Stimulated activated CD8-positive, alpha-beta memory T cell treated with anti-CD3 and anti-CD28 coated beads, Interleukin-15, amount 100 ng/mL, for 1 hour (primary cell): Measurements from ENCODE around the gene TEX2.
"Not testable (repeated sequence)": the region's sequence is repeated elsewhere in the genome, so short reads cannot be mapped to it uniquely, and the experiment has no call there.

ENCODE experiments used
- DNase-seq: peaks from one replicate; pipeline ENCODE4 v3.0.0-alpha.2; 2020; ENCODE audit warnings: low read depth

Gene TEX2

DNA sequence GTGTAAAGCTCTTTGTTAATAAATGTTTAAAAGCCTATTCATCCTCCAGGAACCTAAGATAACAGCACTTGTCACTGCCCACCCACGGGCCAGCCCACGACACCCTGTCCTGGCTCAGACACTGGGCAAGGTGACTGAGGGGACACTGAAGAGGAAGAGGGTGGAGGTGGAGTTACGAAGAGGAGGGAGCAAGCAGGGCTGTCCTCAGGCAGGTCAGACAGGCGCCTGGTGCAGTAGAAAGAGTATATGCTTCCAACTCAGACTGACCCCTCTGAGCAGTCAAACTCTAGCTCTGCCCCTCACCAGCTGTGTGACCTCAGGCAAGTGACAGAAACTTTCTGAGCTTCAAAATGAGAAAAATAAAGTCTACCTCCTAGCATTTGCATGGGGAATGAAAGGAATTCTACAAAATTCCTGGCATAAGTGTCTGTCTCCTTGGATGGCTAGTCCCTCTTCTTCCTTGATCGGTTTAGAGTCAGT is 22.8 kb downstream of the TEX2 start:
- DNase-seq, result no peak

DNA sequence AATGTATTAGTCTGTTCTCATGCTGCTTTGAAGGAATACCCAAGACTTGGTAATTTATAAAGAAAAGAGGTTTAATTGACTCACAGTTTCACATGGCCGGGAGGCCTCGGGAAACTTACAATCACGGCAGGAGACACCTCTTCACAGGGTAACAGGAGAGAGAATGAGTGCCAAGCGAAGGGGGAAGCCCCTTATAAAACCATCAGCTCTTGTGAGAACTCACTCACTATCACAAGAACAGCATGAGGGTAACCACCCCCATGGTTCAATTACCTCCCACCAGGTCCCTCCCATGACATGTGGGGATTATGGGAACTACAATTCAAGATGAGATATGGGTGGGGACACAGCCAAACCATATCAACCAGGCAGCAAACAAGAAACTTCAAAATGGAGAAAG is 24.6 kb downstream of the TEX2 start:
- not testable (repeated sequence) for DNase-seq

DNA sequence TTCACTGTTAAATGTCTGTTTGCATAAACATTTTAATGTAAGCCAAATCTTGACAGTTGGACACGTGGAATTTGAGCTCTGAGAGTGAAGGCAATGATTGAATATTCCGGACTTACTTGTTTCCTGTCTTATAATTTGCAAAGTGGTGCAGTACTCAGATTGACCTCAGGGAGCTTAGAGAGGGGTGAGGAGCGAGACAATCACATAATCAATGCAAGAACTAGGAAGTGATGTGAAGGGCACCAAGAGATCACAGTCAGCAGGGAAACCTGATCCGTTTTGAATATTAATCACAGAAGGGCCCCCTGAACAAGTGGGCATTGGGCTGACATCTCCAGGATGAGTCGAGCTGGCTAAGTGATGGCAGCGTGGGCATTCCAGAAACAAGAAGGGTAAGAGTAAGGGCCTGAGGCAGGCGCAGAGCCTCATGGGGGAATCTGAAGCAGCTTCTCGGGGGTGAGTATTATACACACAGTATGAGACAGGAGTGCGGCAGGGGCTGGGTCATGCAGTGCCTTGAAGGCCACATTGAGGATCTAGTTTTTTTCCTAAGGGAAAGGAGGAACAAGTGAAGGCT is 26.1 kb downstream of the TEX2 start:
- no peak for DNase-seq

DNA sequence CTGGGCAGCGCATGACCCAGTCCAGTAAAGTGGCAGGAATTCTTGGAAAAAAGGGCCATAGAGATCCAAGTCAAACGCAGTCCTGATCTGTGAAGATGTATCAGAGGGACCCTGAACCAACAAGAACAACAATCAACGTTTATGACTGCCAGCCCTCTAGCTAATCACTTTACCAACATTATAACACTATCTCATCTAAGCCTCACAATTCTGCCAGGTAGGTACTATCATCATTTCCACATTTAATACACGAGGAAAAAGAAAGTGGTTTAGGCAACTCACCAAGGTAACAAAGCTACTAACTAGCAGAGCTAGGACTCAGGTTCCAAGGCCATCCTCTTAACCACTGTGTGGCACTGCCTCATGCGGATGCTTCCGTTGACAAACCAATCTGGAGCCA is 28.1 kb downstream of the TEX2 start:
- DNase-seq, result no peak

DNA sequence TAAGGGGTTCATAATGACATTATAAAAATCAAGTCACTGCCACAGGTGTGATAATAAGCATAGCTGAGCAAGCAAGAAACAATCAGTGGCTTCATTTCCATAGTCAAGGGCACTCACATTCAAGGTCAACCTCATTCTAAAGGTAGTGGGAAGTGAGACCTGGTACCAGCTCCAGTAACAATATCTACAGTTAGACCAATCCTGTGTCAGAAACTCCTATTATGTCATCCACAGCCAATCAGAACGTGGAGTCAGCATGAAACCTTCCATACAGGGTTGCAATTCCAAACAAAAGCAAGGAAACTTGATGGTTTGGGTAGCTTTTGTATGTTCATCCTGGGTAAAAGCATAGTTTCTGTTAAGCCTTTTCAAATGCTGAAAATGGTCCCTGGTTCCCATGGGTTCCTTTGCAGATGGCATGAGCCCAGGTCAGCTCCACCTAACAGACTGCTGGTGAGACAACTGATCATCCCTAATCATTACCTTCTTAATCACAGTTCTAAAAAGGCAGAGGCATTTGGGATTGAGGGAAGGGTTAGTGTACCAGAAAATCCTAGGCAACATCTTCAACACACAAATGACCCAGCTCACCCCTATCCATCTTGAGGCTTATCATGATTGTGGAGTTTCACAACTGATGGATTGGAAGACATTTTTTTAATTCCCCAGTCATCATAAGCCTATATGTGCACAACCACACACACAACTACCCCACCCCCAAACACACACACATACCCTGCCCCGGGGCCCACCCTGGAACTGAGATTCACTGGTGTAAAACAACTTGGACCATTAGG is 30.4 kb downstream of the TEX2 start:
- no peak for DNase-seq

DNA sequence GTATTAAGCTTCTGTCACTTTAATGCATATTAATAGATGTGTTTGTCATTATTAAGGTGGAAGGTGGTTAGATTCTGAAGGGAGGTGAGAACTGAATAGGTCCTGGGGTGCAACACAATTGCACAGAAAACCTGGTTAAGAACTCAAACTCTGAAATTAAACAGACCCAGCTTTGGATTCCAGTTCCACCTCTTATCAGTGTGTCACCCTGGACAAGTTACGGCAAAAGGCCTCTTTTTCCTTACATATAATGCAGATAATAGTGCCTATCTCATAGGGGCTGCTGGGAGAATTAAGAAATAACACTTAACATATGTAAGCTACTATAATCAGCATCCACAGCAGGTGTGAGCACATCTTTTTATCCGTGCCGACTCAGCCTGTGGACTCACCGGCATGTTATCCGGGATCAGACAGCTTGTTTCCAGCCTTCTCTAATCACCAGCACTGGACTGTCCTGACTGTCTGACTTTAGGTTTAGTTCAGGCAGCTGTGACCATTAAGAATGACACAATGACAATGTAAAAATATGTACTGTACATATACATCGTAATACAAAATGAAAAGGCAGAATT is 31.4 kb downstream of the TEX2 start:
- no peak for DNase-seq

- no peak for DNase-seq
Observed at GRCh38 chr17:64230791-64231408, 32.2 kb downstream of the TEX2 start.

- no peak for DNase-seq
Observed at GRCh38 chr17:64229815-64230728, 33.0 kb downstream of the TEX2 start.

DNA sequence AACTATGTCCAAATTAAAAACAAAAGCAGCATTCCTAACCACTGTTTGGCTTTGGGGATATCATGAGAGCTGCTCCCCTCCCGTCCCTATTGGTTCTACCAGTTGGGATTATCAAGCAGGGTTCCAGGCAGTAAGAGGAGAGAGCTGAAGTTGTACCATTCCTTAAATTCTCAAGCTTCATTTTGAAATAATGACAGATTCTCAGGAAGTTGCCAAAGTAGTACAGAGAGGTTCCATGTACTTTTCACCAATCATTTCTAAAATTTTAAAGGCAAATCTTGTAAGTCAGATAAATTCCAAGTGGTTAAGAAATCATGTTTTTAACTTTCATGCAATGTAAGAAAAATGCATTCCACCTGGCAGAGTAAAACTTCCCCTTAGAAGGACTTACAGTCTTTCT is 36.9 kb downstream of the TEX2 start:
- DNase-seq, result no peak

GRCh38 chr17:64225410-64225809 is 37.6 kb downstream of the TEX2 start:
- no peak for DNase-seq

DNA sequence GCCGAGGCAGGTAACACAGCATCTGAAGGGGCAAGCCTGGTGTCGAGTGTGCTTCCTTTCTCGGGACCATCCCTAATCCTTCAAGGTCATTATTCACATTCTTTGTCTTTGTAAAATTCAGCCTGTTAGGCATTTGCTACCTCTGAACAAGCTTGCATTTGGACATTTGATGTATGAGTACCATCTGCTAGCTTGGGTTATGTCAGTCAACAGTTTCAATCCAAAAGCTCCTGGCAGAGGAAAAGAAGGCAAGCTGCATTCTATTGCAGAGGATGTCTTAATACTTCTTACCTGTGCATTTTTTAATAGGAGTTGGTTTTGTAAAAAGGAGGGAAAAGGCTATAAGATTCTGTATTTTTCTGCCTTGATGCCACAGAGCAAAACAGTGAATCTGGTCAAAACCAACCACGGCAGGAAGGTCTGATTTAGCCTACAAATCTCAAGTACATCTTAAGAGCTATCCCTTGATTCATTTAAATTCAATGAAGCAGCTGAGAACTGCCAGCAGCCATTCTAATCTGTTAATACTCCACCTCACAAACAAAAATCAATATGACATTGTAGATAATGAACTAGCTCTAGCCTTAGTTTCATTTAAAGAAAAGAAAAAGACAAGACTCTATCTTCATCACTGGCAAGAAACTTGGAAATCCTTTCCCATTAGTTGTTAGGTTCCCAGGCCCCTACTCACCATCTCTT is 39.0 kb downstream of the TEX2 start:
- no peak for DNase-seq

- no peak for DNase-seq
Observed at GRCh38 chr17:64223283-64223682, 39.8 kb downstream of the TEX2 start.

- DNase-seq, result no peak
Observed at GRCh38 chr17:64221679-64222078, 41.4 kb downstream of the TEX2 start.

DNA sequence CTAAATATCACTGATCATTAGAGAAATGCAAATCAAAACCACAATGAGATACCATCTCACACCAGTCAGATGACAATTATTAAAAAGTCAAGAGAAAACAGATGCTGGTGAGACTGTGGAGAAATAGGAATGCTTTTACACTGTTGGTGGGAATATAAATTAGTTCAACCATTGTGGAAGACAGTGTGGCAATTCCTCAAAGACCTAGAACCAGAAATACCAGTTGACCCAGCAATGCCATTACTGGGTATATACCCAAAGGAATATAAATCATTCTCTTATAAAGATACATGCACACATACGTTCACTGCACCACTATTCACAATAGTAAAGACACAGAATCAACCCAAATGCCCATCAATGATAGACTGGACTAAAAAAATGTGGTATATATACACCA is 42.5 kb downstream of the TEX2 start:
- DNase-seq, result not testable (repeated sequence)

DNA sequence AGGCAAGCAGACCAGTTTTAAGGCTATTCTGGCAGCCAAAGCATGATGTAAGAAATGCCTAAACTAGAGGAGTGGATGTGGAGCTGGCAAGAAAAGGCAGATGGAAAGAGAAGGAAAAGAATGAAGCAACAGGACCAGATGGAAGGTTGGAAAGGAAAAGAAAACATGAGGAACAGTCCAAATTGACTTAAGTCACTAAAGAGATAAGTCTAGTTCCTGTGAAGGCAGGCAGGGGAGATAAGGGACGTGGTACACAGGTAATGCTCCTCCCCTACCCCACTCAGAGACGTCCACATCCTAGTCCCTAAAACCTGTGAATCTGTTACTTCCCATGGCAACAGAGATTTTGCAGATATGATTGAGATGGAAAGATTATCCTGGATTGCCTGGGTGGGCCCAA is 43.5 kb downstream of the TEX2 start:
- DNase-seq, result no peak

DNA sequence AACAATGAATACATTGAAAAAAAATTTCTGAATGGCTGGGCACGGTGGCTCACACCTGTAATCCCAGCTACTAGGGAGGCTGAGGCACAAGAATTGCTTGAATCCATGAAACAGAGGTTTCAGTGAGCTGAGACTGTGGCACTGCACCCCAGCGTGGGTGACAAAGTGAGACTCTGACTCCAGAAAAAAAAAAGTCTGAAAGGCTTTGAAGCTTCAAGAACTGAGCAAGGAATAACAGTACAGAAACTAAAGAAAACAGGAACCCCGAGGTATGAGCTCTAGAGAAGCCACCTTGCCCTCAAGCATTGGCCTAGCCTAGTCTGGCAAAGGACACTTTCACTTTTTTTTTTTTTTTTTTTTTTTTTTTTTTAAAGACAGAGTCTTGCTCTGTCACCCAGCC is 45.0 kb downstream of the TEX2 start:
- no peak for DNase-seq

DNA sequence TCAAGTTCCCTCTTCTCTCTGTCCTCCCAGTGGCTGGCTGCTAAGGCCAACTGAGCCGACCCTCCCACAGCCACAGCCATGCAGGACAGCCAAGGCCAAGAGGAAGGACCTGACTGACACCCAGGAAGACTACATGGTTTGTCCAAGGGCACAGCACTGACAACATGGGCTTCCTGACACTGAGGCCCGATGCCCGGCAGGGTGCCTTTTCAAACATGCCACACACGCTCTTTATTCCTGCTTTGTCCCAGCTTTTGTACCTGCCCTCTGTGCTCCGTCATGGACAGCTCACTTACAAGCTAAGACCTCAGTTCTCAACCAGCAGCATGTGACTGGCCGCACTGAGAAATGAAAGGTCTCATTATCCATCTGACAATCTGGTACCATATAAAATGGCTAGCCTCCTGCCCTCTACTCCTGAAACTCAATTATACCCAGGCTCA is 45.8 kb downstream of the TEX2 start:
- DNase-seq, result no peak

- DNase-seq, result no peak
Observed at GRCh38 chr17:64216338-64217248, 46.5 kb downstream of the TEX2 start.

GRCh38 chr17:64216000-64216337 is 47.1 kb downstream of the TEX2 start:
- DNase-seq, result no peak

DNA sequence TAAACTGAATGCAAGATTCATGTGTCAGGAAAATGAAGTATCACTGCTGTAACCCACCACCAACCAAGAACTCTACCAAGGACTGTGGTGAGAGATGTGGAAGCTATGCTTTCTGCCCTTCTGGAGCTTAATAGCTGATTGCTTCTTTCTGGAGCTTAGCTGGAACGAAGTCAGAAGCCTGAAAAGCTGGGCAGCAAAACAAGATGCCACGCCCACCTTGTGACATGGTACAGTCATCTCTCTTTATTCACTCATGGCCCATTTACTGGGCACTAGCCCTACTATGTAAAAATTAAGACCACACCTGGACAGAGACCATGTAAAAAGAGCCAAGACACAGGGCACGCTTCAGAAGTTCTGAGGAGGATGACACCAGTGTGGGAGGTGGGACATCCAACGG is 48.1 kb downstream of the TEX2 start:
- no peak for DNase-seq
